Measurements from ENCODE around the gene TLX3. TPM values are rescaled to one million over a fixed set of nuclear protein-coding genes. Genes with fewer than 3 reads are reported as not detected.

TLX3 gene
- total RNA-seq, 1 experiment from 2014 or later = not detected

- TF ChIP-seq CTCF (IDR thresholded peaks at IDR 0.05; ENCODE audit: unreplicated experiment) = no peak
- Mint-ChIP-seq H3K9me3 (ENCODE audit: unreplicated experiment) (no peaks in the 10 kb centered on the region), H3K27me3 (ENCODE audit: insufficient read depth, unreplicated experiment) (no peaks in the 10 kb centered on the region), H3K4me3 (ENCODE audit: unreplicated experiment) (no peak overlapping the region), H3K36me3 (ENCODE audit: insufficient read depth, unreplicated experiment) (no peaks in the 10 kb centered on the region), H3K4me1 (ENCODE audit: insufficient read depth, unreplicated experiment) (no peaks in the 10 kb centered on the region), H3K27ac (ENCODE audit: low read depth, unreplicated experiment) (no peak overlapping the region)
- ChIA-PET POLR2A (no interaction called here), CTCF (interaction anchor here (0.6 to 1.2 kb wide), 3 partner anchors 57 to 476 kb away, joined by 3 read pairs; no protein-coding TSS in a partner anchor)
- intact Hi-C loops (cut with micrococcal nuclease) = no loop called here
- DNase-seq (ENCODE audit: unreplicated experiment) = no peak
- BruUV-seq (replicated peaks) = no TSS peak
Measured at GRCh38 chr5:171285465-171285864, 23.6 kb upstream of the TLX3 start.

- no peak for DNase-seq (ENCODE audit: unreplicated experiment)
- Mint-ChIP-seq H3K27ac (ENCODE audit: low read depth, unreplicated experiment) (no peak overlapping the region), H3K9me3 (ENCODE audit: unreplicated experiment) (no peaks in the 10 kb centered on the region), H3K27me3 (ENCODE audit: insufficient read depth, unreplicated experiment) (no peaks in the 10 kb centered on the region), H3K4me1 (ENCODE audit: insufficient read depth, unreplicated experiment) (no peaks in the 10 kb centered on the region), H3K36me3 (ENCODE audit: insufficient read depth, unreplicated experiment) (no peaks in the 10 kb centered on the region), H3K4me3 (ENCODE audit: unreplicated experiment) (no peak overlapping the region)
- intact Hi-C loops (cut with micrococcal nuclease) = no loop called here
- ChIA-PET CTCF (no interaction called here), POLR2A (no interaction called here)
- BruUV-seq (replicated peaks) = no TSS peak
- no peak for TF ChIP-seq CTCF (IDR thresholded peaks at IDR 0.05; ENCODE audit: unreplicated experiment)
Measured at GRCh38 chr5:171288066-171288465, 21.0 kb upstream of the TLX3 start.

GRCh38 chr5:171291371-171291770 lies 17.7 kb upstream of the TLX3 start:
- H3K36me3 Mint-ChIP-seq (ENCODE audit: insufficient read depth, unreplicated experiment) = peaks cover 10% of the 10 kb centered on the region
- ChIA-PET POLR2A (no interaction called here), CTCF (interaction anchor here (0.9 to 2.3 kb wide), 3 partner anchors 48 to 84 kb away, joined by 3 to 5 read pairs (median 4); no protein-coding TSS in a partner anchor)
- no peaks in the 10 kb centered on the region for H3K27me3 Mint-ChIP-seq (ENCODE audit: insufficient read depth, unreplicated experiment)
- intact Hi-C loops (cut with micrococcal nuclease) = no loop called here
- no TSS peak for BruUV-seq (replicated peaks)
- no peak for TF ChIP-seq CTCF (IDR thresholded peaks at IDR 0.05; ENCODE audit: unreplicated experiment)
- no peaks in the 10 kb centered on the region for H3K4me1 Mint-ChIP-seq (ENCODE audit: insufficient read depth, unreplicated experiment)
- no peaks in the 10 kb centered on the region for H3K9me3 Mint-ChIP-seq (ENCODE audit: unreplicated experiment)
- DNase-seq (ENCODE audit: unreplicated experiment) = no peak
- no peak overlapping the region for H3K4me3 Mint-ChIP-seq (ENCODE audit: unreplicated experiment)
- no peak overlapping the region for H3K27ac Mint-ChIP-seq (ENCODE audit: low read depth, unreplicated experiment)

GRCh38 chr5:171295299-171295698 lies 13.7 kb upstream of the TLX3 start:
- POLR2A ChIA-PET = no interaction called here
- BruUV-seq (replicated peaks) = no TSS peak

More at GRCh38 chr5:171295299-171295698, 13.7 kb upstream of the TLX3 start:
- Mint-ChIP-seq H3K27ac (ENCODE audit: low read depth, unreplicated experiment) (no peak overlapping the region), H3K36me3 (ENCODE audit: insufficient read depth, unreplicated experiment) (peaks cover 10% of the 10 kb centered on the region), H3K4me1 (ENCODE audit: insufficient read depth, unreplicated experiment) (no peaks in the 10 kb centered on the region), H3K9me3 (ENCODE audit: unreplicated experiment) (no peaks in the 10 kb centered on the region), H3K4me3 (ENCODE audit: unreplicated experiment) (no peak overlapping the region), H3K27me3 (ENCODE audit: insufficient read depth, unreplicated experiment) (no peaks in the 10 kb centered on the region)
- CTCF ChIA-PET = interaction anchor here (0.6 to 0.9 kb wide), 2 partner anchors 28 to 890 kb away, joined by 3 read pairs; no protein-coding TSS in a partner anchor
- intact Hi-C loops (cut with micrococcal nuclease) = no loop called here
- TF ChIP-seq CTCF (IDR thresholded peaks at IDR 0.05; ENCODE audit: unreplicated experiment) = no peak
- no peak for DNase-seq (ENCODE audit: unreplicated experiment)
